A204.1 (cell line): ENCODE data around the gene ACKR1.

Experiments used
- FAIRE-seq: peaks from 2 replicates; lab custom pipeline; 2012; peaks lifted over from hg19 to GRCh38; lab: Jason Lieb, UNC

Gene ACKR1

GRCh38 chr1:159222075-159222865, 17.6 kb downstream of the ACKR1 start:
- FAIRE-seq, result no peak

GRCh38 chr1:159223004-159223403, 18.3 kb downstream of the ACKR1 start:
- no peak for FAIRE-seq

GRCh38 chr1:159228554-159228953, 23.9 kb downstream of the ACKR1 start:
- FAIRE-seq, result no peak

- FAIRE-seq, result no peak
Observed at GRCh38 chr1:159229260-159229885, 24.7 kb downstream of the ACKR1 start.

- FAIRE-seq, result no peak
Observed at GRCh38 chr1:159229896-159230295, 25.2 kb downstream of the ACKR1 start.

GRCh38 chr1:159239551-159240220, 35.0 kb downstream of the ACKR1 start:
- no peak for FAIRE-seq

- FAIRE-seq, result no peak
Observed at GRCh38 chr1:159247266-159247665, 42.6 kb downstream of the ACKR1 start.

GRCh38 chr1:159248311-159248710, 43.6 kb downstream of the ACKR1 start:
- no peak for FAIRE-seq

- no peak for FAIRE-seq
Observed at GRCh38 chr1:159250638-159251216, 46.1 kb downstream of the ACKR1 start.
